Right renal pelvis (tissue), 4 donors: ENCODE data around the gene SCN2A. TPM values are rescaled to one million over a fixed set of nuclear protein-coding genes. Genes with fewer than 3 reads are reported as not detected.

Experiments used
- DNase-seq, 4 donors: peaks; one replicate each; pipeline ENCODE4 v3.0.0-alpha.2; 2013; ENCODE audit warnings: low read depth in 4 of 4, low spot score in 3 of 4, missing footprints in 1 of 4
- polyA plus RNA-seq, 4 donors: library from polyadenylated mRNA; unstranded; fragments of 120-200 nt; gene quantifications; one replicate each; pipeline ENCODE4 v1.2.1, GENCODE V29; 2013; ENCODE audit not compliant: insufficient read length in 4 of 4

SCN2A gene
- polyA plus RNA-seq, result 1 to 10 TPM; 2.0 to 3.2 (median 2.7) TPM

- peak; percentile 13 to 40 (median 17) for DNase-seq
Measured at GRCh38 chr2:165239230-165239629, at the start of gene SCN2A. TSS of gene SCN2A (plus strand) at chr2:165239414. CDS start at chr2:165295824, 56,410 bp downstream.

GRCh38 chr2:165191096-165191728 is 48.0 kb upstream of the SCN2A start:
- no peak for DNase-seq

GRCh38 chr2:165192729-165193128 is 46.5 kb upstream of the SCN2A start:
- DNase-seq, result no peak

- no peak for DNase-seq
Measured at GRCh38 chr2:165193178-165193777, 45.9 kb upstream of the SCN2A start.

GRCh38 chr2:165196411-165196810 is 42.8 kb upstream of the SCN2A start:
- no peak for DNase-seq

- DNase-seq, result no peak
Measured at GRCh38 chr2:165197346-165197745, 41.9 kb upstream of the SCN2A start.

- DNase-seq, result no peak
Measured at GRCh38 chr2:165198181-165198580, 41.0 kb upstream of the SCN2A start.

- DNase-seq, result peak in 1 of 4 donors; percentile 8
Measured at GRCh38 chr2:165202239-165202638, 37.0 kb upstream of the SCN2A start.

- DNase-seq, result peak; percentile 12 to 45 (median 19)
Measured at GRCh38 chr2:165203689-165204559, 35.3 kb upstream of the SCN2A start, which contains the start of gene SCN3A. TSS of gene SCN3A (minus strand) at chr2:165204050. CDS start at chr2:165176394, 27,656 bp downstream.

- no peak for DNase-seq
Measured at GRCh38 chr2:165205865-165206264, 33.3 kb upstream of the SCN2A start.

- no peak for DNase-seq
Measured at GRCh38 chr2:165208094-165208493, 31.1 kb upstream of the SCN2A start.

GRCh38 chr2:165214093-165214492 is 25.1 kb upstream of the SCN2A start:
- no peak for DNase-seq

- DNase-seq, result no peak
Measured at GRCh38 chr2:165219481-165219880, 19.7 kb upstream of the SCN2A start.

GRCh38 chr2:165224941-165225340 is 14.3 kb upstream of the SCN2A start:
- no peak for DNase-seq

GRCh38 chr2:165227571-165227970 is 11.6 kb upstream of the SCN2A start:
- no peak for DNase-seq

GRCh38 chr2:165237056-165237455 is 2.2 kb upstream of the SCN2A start:
- DNase-seq, result no peak

GRCh38 chr2:165238295-165238694 is 919 bp upstream of the SCN2A start:
- DNase-seq, result peak; percentile 5 to 13 (median 9)

- DNase-seq, result no peak
Measured at GRCh38 chr2:165239856-165240515, 772 bp downstream of the SCN2A start.

- no peak for DNase-seq
Measured at GRCh38 chr2:165240916-165241315, 1.7 kb downstream of the SCN2A start.

- no peak for DNase-seq
Measured at GRCh38 chr2:165245081-165245793, 6.0 kb downstream of the SCN2A start.
